OCI-LY7 (cell line): ENCODE data around the gene ABHD12. TPM values are rescaled to one million over a fixed set of nuclear protein-coding genes. Genes with fewer than 3 reads are reported as not detected.

ENCODE experiments used
- BruUV-seq: library from RNA; stranded (reverse); fragments of 400-500 nt; replicated peaks from 2 replicates; lab custom pipeline; 2021; lab: Mats Ljungman, UMichigan
- CTCF ChIA-PET: fragments of 300-600 bp; sonication (Branson Sonifier 250); formaldehyde crosslinking; loops from one replicate; lab custom pipeline; 2022; ENCODE audit warnings: antibody characterized with exemption; ENCODE audit not compliant: unreplicated experiment; lab: Charles Lee
- POLR2A ChIA-PET: fragments of 300-600 bp; sonication (Branson Sonifier 250); formaldehyde crosslinking; loops from one replicate; lab custom pipeline; 2022; ENCODE audit warnings: antibody characterized with exemption; lab: Charles Lee
- DNase-seq: peaks from one replicate; pipeline ENCODE4 v3.0.0-alpha.2; 2015; ENCODE audit warnings: low spot score
- H2AFZ ChIP-seq: fragments of 200-600 bp; sonication (generic), shearing (Covaris generic); 2 replicates; pipeline ENCODE4 v1.6.1; 2014; ENCODE audit warnings: mild to moderate bottlenecking, antibody characterized with exemption, low read length, moderate library complexity
- H3K27ac ChIP-seq: fragments of 200-600 bp; sonication (generic); 2 replicates; pipeline ENCODE4 v1.5.1; 2014; ENCODE audit warnings: mixed run types, low read depth, mild to moderate bottlenecking, moderate library complexity, low read length, inconsistent platforms; ENCODE audit not compliant: poor library complexity, severe bottlenecking
- H3K36me3 ChIP-seq: fragments of 200-600 bp; sonication (generic); 2 replicates; pipeline ENCODE4 v1.6.1; 2014; ENCODE audit warnings: mild to moderate bottlenecking, antibody characterized with exemption, low read length, moderate library complexity, mixed read lengths; ENCODE audit not compliant: insufficient read depth
- H3K4me1 ChIP-seq: fragments of 200-600 bp; sonication (generic); 2 replicates; pipeline ENCODE4 v1.5.1; 2014; ENCODE audit warnings: mild to moderate bottlenecking, low read length; ENCODE audit not compliant: insufficient read depth, poor library complexity, severe bottlenecking
- H3K4me2 ChIP-seq: fragments of 200-600 bp; sonication (generic); 2 replicates; pipeline ENCODE4 v1.6.1; 2014; ENCODE audit warnings: mild to moderate bottlenecking, low read length
- H3K4me3 ChIP-seq: fragments of 200-600 bp; sonication (generic); 2 replicates; pipeline ENCODE4 v1.5.1; 2014; ENCODE audit warnings: mild to moderate bottlenecking, low read depth, low read length; ENCODE audit not compliant: poor library complexity, severe bottlenecking
- H3K79me2 ChIP-seq: fragments of 200-600 bp; sonication (generic); 2 replicates; pipeline ENCODE4 v1.6.1; 2016; ENCODE audit warnings: low read depth, mild to moderate bottlenecking, low read length, moderate library complexity, mixed read lengths; ENCODE audit not compliant: insufficient read depth
- H3K9me2 ChIP-seq: fragments of 200-600 bp; sonication (generic); 2 replicates; pipeline ENCODE4 v1.6.1; 2016; ENCODE audit warnings: mild to moderate bottlenecking, low read length, mixed read lengths; ENCODE audit not compliant: insufficient read depth
- H3K9me3 ChIP-seq: fragments of 200-600 bp; sonication (generic); 2 replicates; pipeline ENCODE4 v1.6.1; 2014; ENCODE audit warnings: mild to moderate bottlenecking, mixed run types, low read length, mixed read lengths
- H4K20me1 ChIP-seq: fragments of 200-600 bp; sonication (generic); 2 replicates; pipeline ENCODE4 v1.6.1; 2014; ENCODE audit warnings: mild to moderate bottlenecking, antibody characterized with exemption, low read length, moderate library complexity, mixed read lengths; ENCODE audit not compliant: insufficient read depth
- CTCF ChIP-seq: fragments of 200-600 bp; sonication (generic); conservative IDR thresholded peaks from 2 replicates; pipeline ENCODE4 v1.5.1; 2014; ENCODE audit warnings: mild to moderate bottlenecking, antibody characterized with exemption, low read length, moderate library complexity, mixed read lengths
- EZH2phosphoT487 ChIP-seq: fragments of 200-600 bp; sonication (generic); IDR thresholded peaks from 2 replicates; pipeline ENCODE4 v1.6.1; 2018; ENCODE audit warnings: low read depth, borderline replicate concordance, mild to moderate bottlenecking, mixed run types, antibody characterized with exemption, low read length, moderate library complexity, mixed read lengths
- intact Hi-C: fragments of 100-400 bp; cut with micrococcal nuclease; formaldehyde crosslinking; loops from one replicate; pipeline ENCODE4 v1.10.0; 2022; ENCODE audit not compliant: unreplicated experiment
- total RNA-seq, 2 experiments: library from RNA; depleted of rRNA in 1 of 2; stranded (reverse); fragments of >200 nt in 1 of 2; shearing (Covaris generic) in 1 of 2; gene quantifications; 2 replicates each; pipeline ENCODE4 v1.2.3, GENCODE V29; 2014 to 2022

The ABHD12 gene
- total RNA-seq, 2 experiments from 2014 or later = 10.6 to 12.9 TPM

- H3K4me2 ChIP-seq = no peak overlapping the region
- peaks cover 14% of the 10 kb centered on the region for H3K4me1 ChIP-seq
- POLR2A ChIA-PET = no interaction called here
- no peaks in the 10 kb centered on the region for H3K9me2 ChIP-seq
- H3K36me3 ChIP-seq = peaks cover 7% of the 10 kb centered on the region; the same call in 1 of the 2 replicates
- H4K20me1 ChIP-seq = peaks cover 3% of the 10 kb centered on the region; the same call in 1 of the 2 replicates
- BruUV-seq = no TSS peak
- DNase-seq = no peak
- TF ChIP-seq CTCF (no peak), EZH2phosphoT487 (no peak)
- H3K79me2 ChIP-seq = no peaks in the 10 kb centered on the region
- no peaks in the 10 kb centered on the region for H3K9me3 ChIP-seq
- intact Hi-C loops = loop anchor here (10.0 kb wide), 1 partner anchor 231 kb away; no protein-coding TSS in a partner anchor
- H2AFZ ChIP-seq = no peak overlapping the region
- H3K4me3 ChIP-seq = no peak overlapping the region
- CTCF ChIA-PET = no interaction called here
- no peak overlapping the region for H3K27ac ChIP-seq
Measured at GRCh38 chr20:25295386-25296093, 95.1 kb downstream of the ABHD12 start.

GRCh38 chr20:25294459-25295385 is 95.9 kb downstream of the ABHD12 start:
- peak; percentile 77 for DNase-seq
- Histone ChIP-seq H4K20me1 (peaks cover 3% of the 10 kb centered on the region), H3K4me3 (no peak overlapping the region), H3K79me2 (no peaks in the 10 kb centered on the region), H3K4me1 (peaks cover 14% of the 10 kb centered on the region), H3K4me2 (no peak overlapping the region; the same call in 1 of the 2 replicates), H3K9me2 (no peaks in the 10 kb centered on the region), H3K9me3 (no peaks in the 10 kb centered on the region), H3K36me3 (peaks cover 7% of the 10 kb centered on the region; the same call in 1 of the 2 replicates), H2AFZ (no peak overlapping the region), H3K27ac (no peak overlapping the region)
- intact Hi-C loops = loop anchor here (1.0 to 10.0 kb wide), 2 partner anchors 105 to 230 kb away; no protein-coding TSS in a partner anchor
- TF ChIP-seq EZH2phosphoT487 = no peak
- peak; percentile 99 for TF ChIP-seq CTCF
- CTCF ChIA-PET = no interaction called here
- no TSS peak for BruUV-seq
- POLR2A ChIA-PET = no interaction called here
